IMR-90 (cell line): ENCODE data around the gene ATF7IP. TPM values are rescaled to one million over a fixed set of nuclear protein-coding genes. Genes with fewer than 3 reads are reported as not detected.

Source experiments
- ATAC-seq: fragments of 200-7000 bp; cut with Tn5 transposase; 2 replicates; pipeline ENCODE4 v1.9.1; 2020; ENCODE audit warnings: low read depth, mild to moderate bottlenecking, moderate library complexity
- BruUV-seq: library from RNA; stranded (reverse); fragments of 400-500 nt; replicated peaks from 2 replicates; lab custom pipeline; 2021; lab: Mats Ljungman, UMichigan
- CTCF ChIA-PET: fragments of 300-600 bp; formaldehyde crosslinking; extraction: SDS; loops from one replicate; lab custom pipeline; 2021; ENCODE audit warnings: antibody characterized with exemption; lab: Yijun Ruan, JAX
- POLR2A ChIA-PET: fragments of 300-600 bp; sonication (Branson Sonifier 250); formaldehyde crosslinking; loops from one replicate; lab custom pipeline; 2022; ENCODE audit warnings: antibody characterized with exemption; ENCODE audit not compliant: unreplicated experiment; lab: Charles Lee
- DNase-seq: peaks from one replicate; pipeline ENCODE4 v3.0.0; 2013
- H2AFZ ChIP-seq: replicated peaks from 2 replicates; pipeline ENCODE3; 2013; ENCODE audit warnings: low read length, mild to moderate bottlenecking; ENCODE audit not compliant: poor library complexity
- H2AK5ac ChIP-seq: 2 replicates; pipeline ENCODE4 v1.6.1; 2013; ENCODE audit warnings: low read depth, low read length, inconsistent platforms
- H2AK9ac ChIP-seq: replicated peaks from 2 replicates; pipeline ENCODE3; 2013; ENCODE audit warnings: mild to moderate bottlenecking, low read depth, low read length, moderate library complexity; ENCODE audit not compliant: poor library complexity
- H2BK120ac ChIP-seq: 2 replicates; pipeline ENCODE4 v1.6.1; 2013; ENCODE audit warnings: low read depth, low read length, inconsistent platforms
- H2BK15ac ChIP-seq: 3 replicates; pipeline ENCODE4 v1.6.1; 2013; ENCODE audit warnings: low read depth, low read length, inconsistent platforms
- H2BK20ac ChIP-seq: 2 replicates; pipeline ENCODE4 v1.6.1; 2013; ENCODE audit warnings: low read depth, mild to moderate bottlenecking, inconsistent platforms, low read length, moderate library complexity
- H2BK5ac ChIP-seq: 2 replicates; pipeline ENCODE4 v1.6.1; 2013; ENCODE audit warnings: mild to moderate bottlenecking, low read depth, low read length, inconsistent platforms; ENCODE audit not compliant: poor library complexity, severe bottlenecking
- H3K14ac ChIP-seq: replicated peaks from 2 replicates; pipeline ENCODE4 v1.6.1; 2013; ENCODE audit warnings: low read depth, low read length, inconsistent platforms
- H3K18ac ChIP-seq: 2 replicates; pipeline ENCODE4 v1.6.1; 2013; ENCODE audit warnings: low read depth, low read length, control low read depth
- H3K23ac ChIP-seq: 2 replicates; pipeline ENCODE4 v1.6.1; 2013; ENCODE audit warnings: low read depth, low read length, inconsistent platforms
- H3K27ac ChIP-seq: 2 replicates; pipeline ENCODE4 v1.5.1; 2013; ENCODE audit warnings: mild to moderate bottlenecking, control low read depth, low read length; ENCODE audit not compliant: insufficient read depth
- H3K27me3 ChIP-seq: 2 replicates; pipeline ENCODE4 v1.6.1; 2013; ENCODE audit warnings: low read length; ENCODE audit not compliant: control insufficient read depth, insufficient read depth
- H3K36me3 ChIP-seq: 2 replicates; pipeline ENCODE4 v1.6.1; 2013; ENCODE audit warnings: low read length, mixed read lengths; ENCODE audit not compliant: control insufficient read depth, insufficient read depth
- H3K4ac ChIP-seq: 2 replicates; pipeline ENCODE4 v1.6.1; 2013; ENCODE audit warnings: low read depth, low read length, inconsistent platforms
- H3K4me1 ChIP-seq: 2 replicates; pipeline ENCODE4 v1.6.1; 2013; ENCODE audit warnings: low read length, mixed read lengths; ENCODE audit not compliant: control insufficient read depth, insufficient read depth
- H3K4me2 ChIP-seq: 2 replicates; pipeline ENCODE4 v1.6.1; 2013; ENCODE audit warnings: low read depth, mild to moderate bottlenecking, control low read depth, low read length, moderate library complexity
- H3K4me3 ChIP-seq: 2 replicates; pipeline ENCODE4 v1.5.1; 2013; ENCODE audit warnings: low read depth, mild to moderate bottlenecking, control low read depth, low read length, moderate library complexity; ENCODE audit not compliant: insufficient read depth
- H3K56ac ChIP-seq: 2 replicates; pipeline ENCODE4 v1.6.1; 2013; ENCODE audit warnings: low read length, inconsistent platforms; ENCODE audit not compliant: insufficient read depth; ENCODE audit errors: extremely low read depth
- H3K79me1 ChIP-seq, 2 experiments: 2 replicates each; pipeline ENCODE4 v1.6.1; 2013; ENCODE audit warnings: low read length in 2 of 2, inconsistent platforms in 1 of 2, low read depth in 1 of 2
- H3K9ac ChIP-seq: 2 replicates; pipeline ENCODE4 v1.6.1; 2013; ENCODE audit warnings: low read depth, low read length, control low read depth
- H3K9me1 ChIP-seq: 2 replicates; pipeline ENCODE4 v1.6.1; 2013; ENCODE audit warnings: low read length, inconsistent platforms; ENCODE audit not compliant: insufficient read depth
- H3K9me3 ChIP-seq: 2 replicates; pipeline ENCODE4 v1.6.1; 2013; ENCODE audit warnings: low read length; ENCODE audit not compliant: control insufficient read depth, insufficient read depth
- H4K20me1 ChIP-seq: 2 replicates; pipeline ENCODE4 v1.6.1; 2013; ENCODE audit warnings: low read length, inconsistent platforms; ENCODE audit not compliant: insufficient read depth
- H4K5ac ChIP-seq: 2 replicates; pipeline ENCODE4 v1.6.1; 2013; ENCODE audit warnings: mild to moderate bottlenecking, low read depth, low read length, control low read depth
- H4K8ac ChIP-seq, 2 experiments: 2 replicates each; pipeline ENCODE4 v1.6.1; 2013; ENCODE audit warnings: low read depth in 2 of 2, low read length in 2 of 2, control low read depth in 1 of 2, inconsistent platforms in 1 of 2
- H4K91ac ChIP-seq: 2 replicates; pipeline ENCODE4 v1.6.1; 2013; ENCODE audit warnings: low read depth, low read length, inconsistent platforms; ENCODE audit not compliant: insufficient read depth
- CHD1 ChIP-seq: IDR thresholded peaks from 2 replicates; pipeline ENCODE4 v1.6.1; 2012; ENCODE audit warnings: low read depth, low read length, improper control_type of control experiment
- CTCF ChIP-seq: conservative IDR thresholded peaks from 2 replicates; pipeline ENCODE4 v1.5.1; 2012; ENCODE audit warnings: mild to moderate bottlenecking, low read depth, low read length, improper control_type of control experiment
- MAZ ChIP-seq: IDR thresholded peaks from 2 replicates; pipeline ENCODE4 v1.6.1; 2012; ENCODE audit warnings: low read depth, mild to moderate bottlenecking, low read length, improper control_type of control experiment, moderate library complexity, borderline replicate concordance
- RCOR1 ChIP-seq: IDR thresholded peaks from 2 replicates; pipeline ENCODE4 v1.6.1; 2012; ENCODE audit warnings: mild to moderate bottlenecking, low read length, improper control_type of control experiment; ENCODE audit not compliant: insufficient replicate concordance
- WGBS, 2 experiments: methylation state at CpG; one replicate each; pipeline versions ENCODE4 v1.1.5 to v1.1.7; 2013; ENCODE audit warnings: missing lambda C conversion rate in 2 of 2; ENCODE audit not compliant: insufficient read length in 1 of 2; ENCODE audit errors: extremely low coverage in 2 of 2; 5-methylcytosine and 5-hydroxymethylcytosine counted together
- dilution Hi-C: fragments of 300-500 bp; cut with HindIII; formaldehyde crosslinking; loops from one replicate; pipeline ENCODE4 v1.14.3; 2018; ENCODE audit warnings: low sequenced_read_pairs; ENCODE audit not compliant: unreplicated experiment
- in situ Hi-C: fragments of 300-500 bp; cut with MboI; formaldehyde crosslinking; loops from 3 replicates; pipeline ENCODE4 v1.14.3; 2019; ENCODE audit warnings: low sequenced_read_pairs, inconsistent platforms, mixed read lengths
- intact Hi-C: fragments of 100-400 bp; cut with micrococcal nuclease; formaldehyde crosslinking; loops from 2 replicates; pipeline ENCODE4 v1.10.0; 2022
- polyA plus RNA-seq, 3 experiments: library from polyadenylated mRNA; depleted of rRNA; stranded (reverse); fragments of >200 nt; gene quantifications; 2 replicates each; pipeline ENCODE4 v1.2.3, GENCODE V29; 2012; ENCODE audit warnings: low replicate concordance in 1 of 3
- total RNA-seq: library from RNA; depleted of rRNA; stranded (reverse); fragments of >200 nt; gene quantifications from 2 replicates; pipeline ENCODE4 v1.2.3, GENCODE V29; 2012

The ATF7IP gene
- total and polyA plus RNA-seq, 2 of the 4 experiments (the other 2 are of a cell fraction): 9.4 to 22.8 TPM

GRCh38 chr12:14395074-14395778, 29.7 kb downstream of the ATF7IP start:
- Histone ChIP-seq H2BK120ac (no peak overlapping the region), H3K9me1 (no peaks in the 10 kb centered on the region), H3K56ac (no peak overlapping the region), H3K18ac (no peak overlapping the region), H3K27me3 (no peaks in the 10 kb centered on the region), H4K8ac (peak overlapping the region in 1 of 2 experiments; percentile 69; a peak in 2 of 4 replicates), H4K20me1 (no peaks in the 10 kb centered on the region), H4K5ac (no peak overlapping the region), H3K4ac (no peak overlapping the region), H3K14ac (no peak overlapping the region), H3K27ac (no peak overlapping the region; the same call in 1 of the 2 replicates), H3K23ac (0 out of 2 replicates have a peak overlapping the region, but pooled peaks have one; percentile 16), H2AK9ac (no peak overlapping the region), H3K79me1 (peaks cover 0 to 41% of the 10 kb centered on the region in 2 experiments), H3K4me2 (peak overlapping the region; percentile 44; the same call in 1 of the 2 replicates), H3K9me3 (no peaks in the 10 kb centered on the region; the same call in 1 of the 2 replicates), H4K91ac (no peak overlapping the region), H3K4me3 (no peak overlapping the region), H2BK15ac (no peak overlapping the region), H3K9ac (no peak overlapping the region; the same call in 1 of the 2 replicates), H2BK20ac (peak overlapping the region; percentile 27; the same call in 1 of the 2 replicates), H3K4me1 (peaks cover 2% of the 10 kb centered on the region; the same call in 1 of the 2 replicates), H3K36me3 (peaks cover under 1% of the 10 kb centered on the region; the same call in 1 of the 2 replicates), H2AFZ (no peak overlapping the region), H2BK5ac (peak overlapping the region; percentile 75), H2AK5ac (no peak overlapping the region)
- no TSS peak for BruUV-seq
- no peak for TF ChIP-seq CHD1
- no peak for TF ChIP-seq MAZ
- TF ChIP-seq RCOR1: no peak
- no peak for TF ChIP-seq CTCF
- intact Hi-C loops: loop anchor here (2.0 kb wide), 1 partner anchor 138 kb away; no protein-coding TSS in a partner anchor
- POLR2A ChIA-PET: interaction anchor here (1.2 kb wide), 1 partner anchor 10 kb away, joined by 3 read pairs; no protein-coding TSS in a partner anchor
- ATAC-seq (no peak), DNase-seq (no peak)
- in situ Hi-C loops: loop anchor here (25.0 kb wide), 2 partner anchors 392 to 1533 kb away; no protein-coding TSS in a partner anchor
- no CpG with 5 or more reads among the region's 3 CpGs for WGBS, 2 experiments
- dilution Hi-C loops: no loop called here
- CTCF ChIA-PET: interaction anchor here (1.0 to 2.4 kb wide), 3 partner anchors 8 to 21 kb away, joined by 3 to 6 read pairs (median 4); no protein-coding TSS in a partner anchor
